ENCODE data around the gene CXCL16.

DNA sequence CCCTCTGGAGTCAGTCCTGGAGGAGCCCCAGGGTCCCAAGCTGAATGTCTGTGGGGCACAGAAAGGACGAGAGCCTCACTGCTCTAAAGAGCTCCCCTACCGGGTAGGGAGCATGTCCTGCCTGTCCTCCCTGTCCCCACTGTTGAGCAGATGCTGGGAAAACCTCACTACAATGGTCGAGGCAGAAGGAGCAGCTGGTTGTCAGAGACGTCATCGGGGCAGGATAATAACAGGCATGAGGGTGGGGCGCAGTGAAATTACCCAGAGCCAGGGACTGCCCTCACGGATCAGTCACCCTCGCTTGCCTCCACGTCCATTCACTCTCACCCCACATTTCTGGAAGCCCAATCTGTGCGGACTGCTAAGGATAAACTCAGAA, 32.5 kb upstream of the CXCL16 start:
- TF ChIP-seq, protein P1, sequence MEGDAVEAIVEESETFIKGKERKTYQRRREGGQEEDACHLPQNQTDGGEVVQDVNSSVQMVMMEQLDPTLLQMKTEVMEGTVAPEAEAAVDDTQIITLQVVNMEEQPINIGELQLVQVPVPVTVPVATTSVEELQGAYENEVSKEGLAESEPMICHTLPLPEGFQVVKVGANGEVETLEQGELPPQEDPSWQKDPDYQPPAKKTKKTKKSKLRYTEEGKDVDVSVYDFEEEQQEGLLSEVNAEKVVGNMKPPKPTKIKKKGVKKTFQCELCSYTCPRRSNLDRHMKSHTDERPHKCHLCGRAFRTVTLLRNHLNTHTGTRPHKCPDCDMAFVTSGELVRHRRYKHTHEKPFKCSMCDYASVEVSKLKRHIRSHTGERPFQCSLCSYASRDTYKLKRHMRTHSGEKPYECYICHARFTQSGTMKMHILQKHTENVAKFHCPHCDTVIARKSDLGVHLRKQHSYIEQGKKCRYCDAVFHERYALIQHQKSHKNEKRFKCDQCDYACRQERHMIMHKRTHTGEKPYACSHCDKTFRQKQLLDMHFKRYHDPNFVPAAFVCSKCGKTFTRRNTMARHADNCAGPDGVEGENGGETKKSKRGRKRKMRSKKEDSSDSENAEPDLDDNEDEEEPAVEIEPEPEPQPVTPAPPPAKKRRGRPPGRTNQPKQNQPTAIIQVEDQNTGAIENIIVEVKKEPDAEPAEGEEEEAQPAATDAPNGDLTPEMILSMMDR (IDR thresholded peaks at IDR 0.05): no peak
- TF ChIP-seq EZH2 (IDR thresholded peaks at IDR 0.05) (no peak), EZH2phosphoT487 (IDR thresholded peaks at IDR 0.05) (no peak)

All from neural progenitor cell (in vitro differentiated cells).